Right cardiac atrium (tissue), 5 donors: ENCODE results near the gene POLR3H. TPM values are rescaled to one million over a fixed set of nuclear protein-coding genes. Genes with fewer than 3 reads are reported as not detected.

Source experiments
- ATAC-seq, 2 donors: fragments of 200-7000 bp; cut with Tn5 transposase; one replicate each; pipeline versions ENCODE4 v1.8.0 to v1.9.1; 2020; ENCODE audit warnings: moderate library complexity in 2 of 2, mild to moderate bottlenecking in 1 of 2
- DNase-seq, 3 donors: peaks; one replicate each; pipeline ENCODE4 v3.0.0-alpha.2; 2020
- H3K27ac ChIP-seq: one replicate; pipeline ENCODE4 v1.5.1; 2013; ENCODE audit warnings: mild to moderate bottlenecking, low read length, control low read depth, moderate library complexity
- H3K27me3 ChIP-seq: one replicate; pipeline ENCODE4 v1.6.1; 2013; ENCODE audit not compliant: control insufficient read depth, insufficient read depth
- H3K4me1 ChIP-seq: one replicate; pipeline ENCODE4 v1.6.1; 2013; ENCODE audit warnings: low read length; ENCODE audit not compliant: control insufficient read depth, insufficient read depth
- H3K4me3 ChIP-seq: one replicate; pipeline ENCODE4 v1.5.1; 2013; ENCODE audit warnings: low read length, control low read depth
- H3K9me3 ChIP-seq: one replicate; pipeline ENCODE4 v1.6.1; 2013; ENCODE audit warnings: low read length; ENCODE audit not compliant: control insufficient read depth
- WGBS: extraction: QIAGEN DNeasy Blood & Tissue Kit; methylation state at CpG from one replicate; pipeline ENCODE4 v1.1.7; 2013; 5-methylcytosine and 5-hydroxymethylcytosine counted together
- intact Hi-C, 4 donors: fragments of 100-400 bp; cut with DNase I; formaldehyde crosslinking; loops; one replicate each; pipeline versions ENCODE4 v1.11.0 to v1.14.0; 2022 to 2023
- polyA plus RNA-seq: library from polyadenylated mRNA; stranded (reverse); fragments of 200-250 nt; gene quantifications from one replicate; pipeline ENCODE4 v1.2.3, GENCODE V29; 2013
- total RNA-seq, 4 donors: library from RNA; stranded (reverse); fragmentation: NEBNext Ultra II Directional; extraction: Animal tissue kit (Norgen Biotek cat#: 25700); gene quantifications; one replicate each; pipeline ENCODE4 v1.2.1, GENCODE V29; 2021
- donor health status: healthy with polysubstance abuse.
- donor health status: DM: no; HTN: yes; CAD: no.
- donor health status: DM: no; HTN: no; CAD: no.
- donor health status: DM: no; HTN: yes; CAD: no; lungs with severe emphysema.
- donor health status: DM: yes; HTN: yes; CAD: no.

The POLR3H gene
- total and polyA plus RNA-seq, 5 donors, result 21.0 to 26.7 (median 24.6) TPM

DNA sequence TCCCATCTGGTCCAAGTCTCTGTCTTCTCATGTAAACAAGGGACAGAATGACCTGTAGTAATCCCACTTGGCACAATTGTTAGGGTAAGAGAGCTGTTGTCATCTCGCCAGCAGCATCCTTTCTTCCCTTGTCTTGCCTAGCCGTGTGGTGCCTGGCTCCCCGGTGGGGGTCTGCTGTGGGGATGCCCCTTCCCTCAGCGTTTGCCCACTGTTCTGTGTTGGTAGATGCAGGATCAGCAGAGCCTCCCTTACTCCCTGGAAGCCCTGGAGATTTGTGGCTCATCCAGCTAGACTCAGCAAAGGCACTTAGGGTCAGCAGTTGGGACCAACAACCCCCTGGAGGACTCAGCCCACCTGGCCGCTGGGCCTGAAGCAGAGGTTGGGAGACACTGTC is 62.3 kb downstream of the POLR3H start:
- WGBS, result 52% methylated on average over 5 of the region's 5 CpGs
- Histone ChIP-seq H3K4me1 (peaks cover 20% of the 10 kb centered on the region), H3K27me3 (no peaks in the 10 kb centered on the region), H3K4me3 (no peak overlapping the region), H3K9me3 (no peaks in the 10 kb centered on the region), H3K27ac (peak overlapping the region; percentile 23)
- intact Hi-C loops, result no loop called here
- DNase-seq (no peak), ATAC-seq (no peak)

- intact Hi-C loops, result no loop called here
- ATAC-seq (peak; percentile 56 to 64), DNase-seq (peak in 1 of 3 donors; percentile 61)
- Histone ChIP-seq H3K27ac (peak overlapping the region; percentile 74), H3K27me3 (no peaks in the 10 kb centered on the region), H3K9me3 (no peaks in the 10 kb centered on the region), H3K4me1 (peaks cover 20% of the 10 kb centered on the region), H3K4me3 (no peak overlapping the region)
- 50% methylated on average over 15 of the region's 15 CpGs for WGBS
These were observed 63.0 kb downstream of the POLR3H start for GRCh38 chr22:41481131-41481830.

DNA sequence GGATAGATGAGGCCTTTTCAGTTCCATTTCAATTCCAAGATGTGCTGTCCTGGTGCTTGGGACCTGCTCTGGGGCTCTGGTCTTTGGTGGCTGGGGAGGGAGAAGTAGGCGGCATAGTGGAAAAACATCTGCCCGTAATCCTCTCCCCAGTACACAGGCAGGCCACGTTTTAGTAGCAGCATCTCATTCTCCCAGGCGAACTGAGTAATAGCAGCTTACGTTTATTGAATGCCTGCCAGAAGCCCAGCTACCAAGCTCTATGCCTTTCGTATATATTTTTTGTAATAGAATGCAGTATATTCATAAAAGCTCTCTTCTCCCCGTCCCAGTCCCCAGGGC is 63.9 kb downstream of the POLR3H start:
- DNase-seq (no peak), ATAC-seq (peak in 1 of 2 donors; percentile 9)
- peak overlapping the region; percentile 73 for H3K27ac ChIP-seq
- 41% methylated on average over 7 of the region's 7 CpGs for WGBS
- intact Hi-C loops, result no loop called here
- H3K9me3 ChIP-seq, result no peaks in the 10 kb centered on the region
- H3K4me1 ChIP-seq, result peaks cover 16% of the 10 kb centered on the region
- no peak overlapping the region for H3K4me3 ChIP-seq
- no peaks in the 10 kb centered on the region for H3K27me3 ChIP-seq

DNA sequence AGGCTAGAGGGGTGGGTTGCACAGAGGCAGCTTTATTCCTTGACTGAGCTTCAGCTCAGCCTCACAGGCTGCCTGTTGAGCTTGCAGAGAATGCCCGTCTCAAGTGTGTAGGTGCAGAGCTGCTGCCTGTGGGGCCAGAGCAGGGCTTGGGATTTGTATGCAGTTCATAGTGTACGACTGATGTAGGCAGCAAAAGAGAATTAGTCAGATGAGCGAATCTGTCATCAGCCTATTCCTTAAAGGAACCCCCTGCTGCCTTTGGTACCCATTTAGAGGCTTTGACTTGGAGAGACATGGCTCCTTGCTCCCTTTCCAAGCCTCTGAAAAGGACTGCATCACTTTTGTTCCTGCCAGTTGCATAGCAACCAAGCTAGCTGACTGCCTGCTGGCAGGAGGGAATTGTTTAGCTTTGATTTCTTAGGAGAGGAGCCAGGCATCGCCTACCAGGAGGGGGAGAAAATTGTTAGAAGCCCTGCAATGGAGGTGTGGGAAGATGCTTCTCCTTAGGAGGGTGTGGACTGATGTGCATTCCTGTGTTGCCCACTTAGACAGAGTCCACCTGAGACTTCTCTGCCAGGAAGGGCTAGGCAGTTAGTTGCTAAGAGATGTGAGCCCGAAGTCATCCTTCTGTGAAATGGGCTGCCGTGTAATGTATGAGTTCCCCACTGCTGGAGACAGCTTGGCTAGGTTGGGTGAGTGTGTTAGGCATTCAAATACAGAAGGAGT is 64.4 kb downstream of the POLR3H start:
- intact Hi-C loops, result no loop called here
- H3K4me3 ChIP-seq, result no peak overlapping the region

GRCh38 chr22:41478891-41479521 is 65.3 kb downstream of the POLR3H start:
- Histone ChIP-seq H3K27ac (peak overlapping the region; percentile 25), H3K9me3 (no peaks in the 10 kb centered on the region), H3K4me3 (no peak overlapping the region), H3K4me1 (peaks cover 17% of the 10 kb centered on the region), H3K27me3 (no peaks in the 10 kb centered on the region)
- no peak for ATAC-seq
- intact Hi-C loops, result no loop called here
- peak in 1 of 3 donors; percentile 39 for DNase-seq
- WGBS, result 72% methylated on average over 7 of the region's 7 CpGs

More for the DNA sequence above, 64.4 kb downstream of the POLR3H start:
- Histone ChIP-seq H3K9me3 (no peaks in the 10 kb centered on the region), H3K27me3 (no peaks in the 10 kb centered on the region), H3K27ac (peak overlapping the region; percentile 73), H3K4me1 (peaks cover 16% of the 10 kb centered on the region)
- no peak for DNase-seq
- WGBS, result 60% methylated on average over 6 of the region's 6 CpGs
- ATAC-seq, result peak; percentile 4 to 5

DNA sequence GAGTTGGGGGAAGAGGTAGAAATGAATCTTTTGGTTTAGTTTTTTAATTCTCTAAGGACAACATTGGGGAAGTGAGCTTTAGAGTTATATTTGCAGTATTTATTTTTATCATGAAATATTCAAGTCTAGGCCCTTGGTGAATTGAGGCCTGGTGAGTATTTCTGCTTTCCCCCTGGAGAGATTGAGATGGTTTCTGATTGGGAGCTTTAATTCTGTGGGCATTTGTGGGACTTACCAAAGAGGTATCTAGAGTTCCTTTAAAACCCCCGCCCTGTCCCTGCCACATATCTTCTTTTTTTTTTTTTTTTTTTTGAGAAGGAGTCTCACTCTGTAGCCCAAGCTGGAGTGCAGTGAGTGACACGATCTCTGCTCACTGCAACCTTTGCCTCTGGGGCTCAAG is 65.8 kb downstream of the POLR3H start:
- ATAC-seq (no peak), DNase-seq (no peak)
- Histone ChIP-seq H3K9me3 (no peaks in the 10 kb centered on the region), H3K4me1 (peaks cover 22% of the 10 kb centered on the region), H3K27ac (peak overlapping the region; percentile 25), H3K4me3 (no peak overlapping the region), H3K27me3 (no peaks in the 10 kb centered on the region)
- 67% methylated on average over 2 of the region's 2 CpGs for WGBS
- intact Hi-C loops, result no loop called here

Other genes starting within 250 kb of the POLR3H start
- 10 to 100 TPM; 35.4 to 43.5 (median 39.2) TPM for gene ZC3H7B, start 242.9 kb downstream of the POLR3H start, total RNA-seq
- gene ZC3H7B, start 242.9 kb downstream of the POLR3H start, polyA plus RNA-seq, result 35.2 TPM
- 10 to 100 TPM; 12.4 to 27.5 (median 22.6) TPM for gene TEF, start 162.5 kb downstream of the POLR3H start, total RNA-seq
- gene TEF, start 162.5 kb downstream of the POLR3H start, polyA plus RNA-seq, result 22.1 TPM
- gene TOB2, start 97.7 kb downstream of the POLR3H start, total RNA-seq, result 10 to 100 TPM; 52.3 to 72.7 (median 69.4) TPM
- 39.4 TPM for gene TOB2, start 97.7 kb downstream of the POLR3H start, polyA plus RNA-seq
- gene PHF5A, start 75.8 kb downstream of the POLR3H start, total RNA-seq, result 10 to 100 TPM; 22.4 to 26.0 (median 25.0) TPM
- 34.6 TPM for gene PHF5A, start 75.8 kb downstream of the POLR3H start, polyA plus RNA-seq
- 100 to 1,000 TPM; 532 to 611 (median 544) TPM for gene ACO2, start 75.4 kb downstream of the POLR3H start, total RNA-seq
- gene ACO2, start 75.4 kb downstream of the POLR3H start, polyA plus RNA-seq, result 471 TPM
- gene CSDC2, start 16.5 kb upstream of the POLR3H start, total RNA-seq, result 100 to 1,000 TPM; 274 to 342 (median 287) TPM
- 309 TPM for gene CSDC2, start 16.5 kb upstream of the POLR3H start, polyA plus RNA-seq
- 10 to 100 TPM; 12.6 to 21.4 (median 18.3) TPM for gene PMM1, start 45.4 kb upstream of the POLR3H start, total RNA-seq
- 19.1 TPM for gene PMM1, start 45.4 kb upstream of the POLR3H start, polyA plus RNA-seq
- gene DESI1, start 76.6 kb upstream of the POLR3H start, total RNA-seq, result 10 to 100 TPM; 56.5 to 90.7 (median 74.8) TPM
- gene DESI1, start 76.6 kb upstream of the POLR3H start, polyA plus RNA-seq, result 86.4 TPM
- gene XRCC6, start 76.8 kb upstream of the POLR3H start, total RNA-seq, result 100 to 1,000 TPM; 160 to 183 (median 173) TPM
- 144 TPM for gene XRCC6, start 76.8 kb upstream of the POLR3H start, polyA plus RNA-seq
- gene SNU13, start 144.4 kb upstream of the POLR3H start, total RNA-seq, result 100 to 1,000 TPM; 195 to 233 (median 216) TPM
- gene SNU13, start 144.4 kb upstream of the POLR3H start, polyA plus RNA-seq, result 246 TPM
- 1 to 10 TPM in 2 of 4 donors, under 1 TPM in 2; 0.64 to 1.3 (median 1.1) TPM for gene MEI1, start 155.0 kb upstream of the POLR3H start, total RNA-seq
- gene MEI1, start 155.0 kb upstream of the POLR3H start, polyA plus RNA-seq, result 0.34 TPM